ENCODE results near the gene IYD. TPM values are rescaled to one million over a fixed set of nuclear protein-coding genes. Genes with fewer than 3 reads are reported as not detected.

The IYD gene
- total and polyA plus RNA-seq, 9 of the 15 experiments (the other 6 are each of a cell fraction or from before 2014, with no cell fraction given), result not detected

- TF ChIP-seq REST (IDR thresholded peaks at IDR 0.05; ENCODE audit: borderline replicate concordance) (peak; percentile 29; the same call in 1 of the 2 replicates), REST (CRISPR knock-in tag; IDR thresholded peaks at IDR 0.05; ENCODE audit: low read depth) (no peak), ZNF217 (CRISPR knock-in tag; IDR thresholded peaks at IDR 0.05) (0 out of 2 replicates have a peak, but pooled peaks have one; percentile 45), TFE3 (CRISPR knock-in tag; IDR thresholded peaks at IDR 0.05) (no peak), CAMTA2 (CRISPR knock-in tag; conservative IDR thresholded peaks at IDR 0.05) (no peak), FOSL1 (tag; conservative IDR thresholded peaks at IDR 0.05) (no peak), BRCA1 (IDR thresholded peaks at IDR 0.05) (no peak), BRCA1 (CRISPR knock-in tag; IDR thresholded peaks at IDR 0.05) (no peak), TEAD4 (IDR thresholded peaks at IDR 0.05; ENCODE audit: low read length) (no peak), TEAD4 (CRISPR knock-in tag; IDR thresholded peaks at IDR 0.05; ENCODE audit: borderline replicate concordance) (no peak)
Measured at GRCh38 chr6:150352321-150353296, 16.2 kb upstream of the IYD start (continued).

All from K562 (cell line).